ENCODE results near the gene GRK5. TPM values are rescaled to one million over a fixed set of nuclear protein-coding genes. Genes with fewer than 3 reads are reported as not detected.
A peak's percentile ranks its signal among the peaks of the same experiment; 100 is the strongest.

GRK5 gene
- total and polyA plus RNA-seq, 2 experiments from 2014 or later = 5.2 to 13.7 TPM

GRCh38 chr10:119347181-119347974 is 140.0 kb downstream of the GRK5 start:
- no peak overlapping the region for H3K27ac ChIP-seq
- H4K20me1 ChIP-seq (ENCODE audit: insufficient read depth) = no peaks in the 10 kb centered on the region
- no peak for DNase-seq
- H3K9ac ChIP-seq = no peak overlapping the region
- H3K79me2 ChIP-seq (ENCODE audit: insufficient read depth) = 0 out of 2 replicates have a peak, but pooled peaks cover 4% of the 10 kb centered on the region
- TF ChIP-seq EZH2phosphoT487 (IDR thresholded peaks at IDR 0.05; ENCODE audit: insufficient read depth, low read depth) = no peak
- TF ChIP-seq EZH2 (IDR thresholded peaks at IDR 0.05; ENCODE audit: insufficient read depth, poor library complexity, severe bottlenecking) = no peak
- H3K9me2 ChIP-seq (ENCODE audit: insufficient read depth) = no peaks in the 10 kb centered on the region
- H3K9me3 ChIP-seq (ENCODE audit: low read depth) = no peaks in the 10 kb centered on the region
- H3K36me3 ChIP-seq (ENCODE audit: low read depth) = no peaks in the 10 kb centered on the region
- in situ Hi-C loops (cut with MboI) = no loop called here
- H3K4me1 ChIP-seq (ENCODE audit: insufficient read depth) = peaks cover 7% of the 10 kb centered on the region; the same call in 1 of the 2 replicates
- H3K4me2 ChIP-seq (ENCODE audit: unreplicated experiment) = no peak overlapping the region
- 94 to 97% methylated on average over 16 to 17 of the region's 17 CpGs for WGBS, 2 experiments (ENCODE audit: low coverage in 1 of 2, low lambda C conversion rate in 2 of 2, missing lambda C conversion rate in 2 of 2)
- H2AFZ ChIP-seq = no peak overlapping the region
- H3K27me3 ChIP-seq (replicated peaks; ENCODE audit: insufficient read depth) = no peaks in the 10 kb centered on the region
- no peak overlapping the region for H3K4me3 ChIP-seq
- 0 out of 2 replicates have a peak, but pooled peaks cover 9% of the 10 kb centered on the region for H3F3A ChIP-seq (ENCODE audit: insufficient read depth)

- H4K20me1 ChIP-seq (ENCODE audit: insufficient read depth) = no peaks in the 10 kb centered on the region
- no peaks in the 10 kb centered on the region for H3K9me2 ChIP-seq (ENCODE audit: insufficient read depth)
- H3K4me2 ChIP-seq (ENCODE audit: unreplicated experiment) = no peak overlapping the region
- no peaks in the 10 kb centered on the region for H3K36me3 ChIP-seq (ENCODE audit: low read depth)
- 0 out of 2 replicates have a peak, but pooled peaks cover 4% of the 10 kb centered on the region for H3K79me2 ChIP-seq (ENCODE audit: insufficient read depth)
- H2AFZ ChIP-seq = no peak overlapping the region
- H3K4me1 ChIP-seq (ENCODE audit: insufficient read depth) = peaks cover 7% of the 10 kb centered on the region; the same call in 1 of the 2 replicates
- WGBS, 2 experiments (ENCODE audit: low coverage in 1 of 2, low lambda C conversion rate in 2 of 2, missing lambda C conversion rate in 2 of 2) = 74 to 75% methylated on average over 5 of the region's 5 CpGs
- no peaks in the 10 kb centered on the region for H3K27me3 ChIP-seq (replicated peaks; ENCODE audit: insufficient read depth)
- 0 out of 2 replicates have a peak, but pooled peaks cover 9% of the 10 kb centered on the region for H3F3A ChIP-seq (ENCODE audit: insufficient read depth)
- no peak for TF ChIP-seq EZH2phosphoT487 (IDR thresholded peaks at IDR 0.05; ENCODE audit: insufficient read depth, low read depth)
- no peak overlapping the region for H3K9ac ChIP-seq
- H3K27ac ChIP-seq = no peak overlapping the region
- in situ Hi-C loops (cut with MboI) = no loop called here
- H3K4me3 ChIP-seq = no peak overlapping the region
- no peaks in the 10 kb centered on the region for H3K9me3 ChIP-seq (ENCODE audit: low read depth)
- no peak for DNase-seq
These were observed 140.7 kb downstream of the GRK5 start for GRCh38 chr10:119348106-119348505.

- H3K4me1 ChIP-seq (ENCODE audit: insufficient read depth) = peaks cover 7% of the 10 kb centered on the region; the same call in 1 of the 2 replicates
- H4K20me1 ChIP-seq (ENCODE audit: insufficient read depth) = no peaks in the 10 kb centered on the region
- in situ Hi-C loops (cut with MboI) = no loop called here
- H3K79me2 ChIP-seq (ENCODE audit: insufficient read depth) = 0 out of 2 replicates have a peak, but pooled peaks cover 4% of the 10 kb centered on the region
- H3K9me2 ChIP-seq (ENCODE audit: insufficient read depth) = no peaks in the 10 kb centered on the region
- no peak overlapping the region for H3K4me2 ChIP-seq (ENCODE audit: unreplicated experiment)
- H3K27me3 ChIP-seq (replicated peaks; ENCODE audit: insufficient read depth) = no peaks in the 10 kb centered on the region
- H3K9ac ChIP-seq = no peak overlapping the region
- no peak for TF ChIP-seq EZH2 (IDR thresholded peaks at IDR 0.05; ENCODE audit: insufficient read depth, poor library complexity, severe bottlenecking)
- H3K9me3 ChIP-seq (ENCODE audit: low read depth) = no peaks in the 10 kb centered on the region
- peak; percentile 30 for DNase-seq
- H3K27ac ChIP-seq = no peak overlapping the region
- no peaks in the 10 kb centered on the region for H3K36me3 ChIP-seq (ENCODE audit: low read depth)
- H3F3A ChIP-seq (ENCODE audit: insufficient read depth) = 0 out of 2 replicates have a peak, but pooled peaks cover 9% of the 10 kb centered on the region
- WGBS, 2 experiments (ENCODE audit: low coverage in 1 of 2, low lambda C conversion rate in 2 of 2, missing lambda C conversion rate in 2 of 2) = 57 to 61% methylated on average over 15 of the region's 15 CpGs
- no peak overlapping the region for H2AFZ ChIP-seq
- no peak overlapping the region for H3K4me3 ChIP-seq
These were observed 141.3 kb downstream of the GRK5 start for GRCh38 chr10:119348516-119349240.

GRCh38 chr10:119349341-119349740 is 142.0 kb downstream of the GRK5 start:
- H3F3A ChIP-seq (ENCODE audit: insufficient read depth) = 0 out of 2 replicates have a peak, but pooled peaks cover 9% of the 10 kb centered on the region
- no peak overlapping the region for H3K27ac ChIP-seq
- peaks cover 7% of the 10 kb centered on the region; the same call in 1 of the 2 replicates for H3K4me1 ChIP-seq (ENCODE audit: insufficient read depth)
- TF ChIP-seq EZH2phosphoT487 (IDR thresholded peaks at IDR 0.05; ENCODE audit: insufficient read depth, low read depth) (no peak), EZH2 (IDR thresholded peaks at IDR 0.05; ENCODE audit: insufficient read depth, poor library complexity, severe bottlenecking) (no peak)
- H3K4me2 ChIP-seq (ENCODE audit: unreplicated experiment) = no peak overlapping the region
- H3K4me3 ChIP-seq = no peak overlapping the region
- DNase-seq = no peak
- no peaks in the 10 kb centered on the region for H3K27me3 ChIP-seq (replicated peaks; ENCODE audit: insufficient read depth)
- H3K36me3 ChIP-seq (ENCODE audit: low read depth) = no peaks in the 10 kb centered on the region
- no peaks in the 10 kb centered on the region for H3K9me3 ChIP-seq (ENCODE audit: low read depth)
- H4K20me1 ChIP-seq (ENCODE audit: insufficient read depth) = no peaks in the 10 kb centered on the region
- H3K79me2 ChIP-seq (ENCODE audit: insufficient read depth) = 0 out of 2 replicates have a peak, but pooled peaks cover 4% of the 10 kb centered on the region
- in situ Hi-C loops (cut with MboI) = no loop called here
- no peaks in the 10 kb centered on the region for H3K9me2 ChIP-seq (ENCODE audit: insufficient read depth)
- H3K9ac ChIP-seq = no peak overlapping the region
- H2AFZ ChIP-seq = no peak overlapping the region
- 89% methylated on average over 5 of the region's 5 CpGs for WGBS, 2 experiments (ENCODE audit: low coverage in 1 of 2, low lambda C conversion rate in 2 of 2, missing lambda C conversion rate in 2 of 2)
